GM12892 (cell line): ENCODE data around the gene PRSS2.

Experiments used
- DNase-seq: peaks from one replicate; pipeline ENCODE4 v3.0.0; 2011; ENCODE audit not compliant: insufficient read length
- FAIRE-seq: peaks from 2 replicates; lab custom pipeline; 2011; peaks lifted over from hg19 to GRCh38; lab: Jason Lieb, UNC
- POLR2A ChIP-seq: IDR thresholded peaks from 2 replicates; pipeline ENCODE4 v1.6.1; 2011; ENCODE audit warnings: low read depth, low read length, control low read depth
- POLR2AphosphoS5 ChIP-seq: IDR thresholded peaks from 2 replicates; pipeline ENCODE4 v1.6.1; 2011; ENCODE audit warnings: low read depth, low read length, control low read depth
- TAF1 ChIP-seq: IDR thresholded peaks from 2 replicates; pipeline ENCODE4 v1.6.1; 2011; ENCODE audit warnings: low read depth, mild to moderate bottlenecking, control low read depth, low read length, borderline replicate concordance

The PRSS2 gene

GRCh38 chr7:142782922-142783900 is 12.4 kb downstream of the PRSS2 start:
- TF ChIP-seq TAF1: no peak
- no peak for TF ChIP-seq POLR2A
- TF ChIP-seq POLR2AphosphoS5: no peak
- peak; percentile 97 for FAIRE-seq
- peak; percentile 70 for DNase-seq

GRCh38 chr7:142784096-142784495 is 13.3 kb downstream of the PRSS2 start:
- FAIRE-seq (no peak), DNase-seq (no peak)
- TF ChIP-seq POLR2A: no peak
- TF ChIP-seq TAF1: no peak
- TF ChIP-seq POLR2AphosphoS5: no peak

- no peak for DNase-seq
- TF ChIP-seq POLR2AphosphoS5: no peak
- no peak for TF ChIP-seq TAF1
- TF ChIP-seq POLR2A: no peak
- no peak for FAIRE-seq
Measured at GRCh38 chr7:142784716-142785115, 13.9 kb downstream of the PRSS2 start.

GRCh38 chr7:142785841-142786250 is 15.1 kb downstream of the PRSS2 start:
- TF ChIP-seq TAF1 (no peak), POLR2AphosphoS5 (no peak), POLR2A (no peak)
- no peak for FAIRE-seq
- no peak for DNase-seq

GRCh38 chr7:142787034-142787768 is 16.4 kb downstream of the PRSS2 start:
- TF ChIP-seq POLR2AphosphoS5 (no peak), POLR2A (no peak), TAF1 (no peak)
- FAIRE-seq: no peak
- no peak for DNase-seq

GRCh38 chr7:142787783-142788182 is 17.0 kb downstream of the PRSS2 start:
- DNase-seq: no peak
- TF ChIP-seq POLR2A (no peak), TAF1 (no peak), POLR2AphosphoS5 (no peak)
- no peak for FAIRE-seq

- DNase-seq (no peak), FAIRE-seq (no peak)
- TF ChIP-seq TAF1 (no peak), POLR2A (no peak), POLR2AphosphoS5 (no peak)
Measured at GRCh38 chr7:142788303-142789289, 17.8 kb downstream of the PRSS2 start.

GRCh38 chr7:142789441-142789840 is 18.7 kb downstream of the PRSS2 start:
- no peak for DNase-seq
- FAIRE-seq: no peak
- TF ChIP-seq POLR2AphosphoS5 (no peak), POLR2A (no peak), TAF1 (no peak)

- no peak for TF ChIP-seq POLR2A
- TF ChIP-seq TAF1: no peak
- no peak for TF ChIP-seq POLR2AphosphoS5
- DNase-seq (no peak), FAIRE-seq (no peak)
Measured at GRCh38 chr7:142790056-142790455, 19.3 kb downstream of the PRSS2 start.

- no peak for FAIRE-seq
- TF ChIP-seq POLR2AphosphoS5 (no peak), TAF1 (no peak), POLR2A (no peak)
- no peak for DNase-seq
Measured at GRCh38 chr7:142790555-142790954, 19.8 kb downstream of the PRSS2 start.

GRCh38 chr7:142791502-142791901 is 20.7 kb downstream of the PRSS2 start:
- FAIRE-seq: no peak
- TF ChIP-seq TAF1 (no peak), POLR2AphosphoS5 (no peak), POLR2A (no peak)

More at GRCh38 chr7:142791502-142791901, 20.7 kb downstream of the PRSS2 start:
- DNase-seq: no peak
